ENCODE data around the gene PLCH1. TPM values are rescaled to one million over a fixed set of nuclear protein-coding genes. Genes with fewer than 3 reads are reported as not detected.

The PLCH1 gene
- total and polyA plus RNA-seq, 10 of the 15 experiments (the other 5 are each of a cell fraction or from before 2014, with no cell fraction given) = 0.03 to 0.22 (median 0.04) TPM; not detected in 5

GRCh38 chr3:155766206-155766605 is 21.3 kb upstream of the PLCH1 start:
- ChIA-PET RAD21 (ENCODE audit: unreplicated experiment) (no interaction called here), POLR2A (no interaction called here), SMC1A (ENCODE audit: uncharacterized antibody, unreplicated experiment) (interaction anchor here (1.0 to 1.9 kb wide), 3 partner anchors 9 to 40 kb away, joined by 3 to 8 read pairs (median 7); partner anchors contain the start of gene C3orf33), CTCF (interaction anchor here (1.1 kb wide), 1 partner anchor 8 kb away, joined by 5 read pairs; no protein-coding TSS in a partner anchor)
- in situ Hi-C loops (cut with MboI) = no loop called here
- no peaks in the 10 kb centered on the region for H3K79me2 ChIP-seq (ENCODE audit: control insufficient read depth, insufficient read depth, low read length)
- H2AFZ ChIP-seq (ENCODE audit: control insufficient read depth, low read depth, low read length) = no peak overlapping the region
- H3K4me2 ChIP-seq (ENCODE audit: control insufficient read depth, insufficient read depth) = no peak overlapping the region
- H4K20me1 ChIP-seq (ENCODE audit: control insufficient read depth, insufficient read depth) = no peaks in the 10 kb centered on the region
- intact Hi-C loops (cut with micrococcal nuclease; ENCODE audit: unreplicated experiment) = no loop called here
- 65% methylated on average over 1 of the region's 1 CpG for WGBS (ENCODE audit: insufficient coverage, insufficient replicate concordance, low lambda C conversion rate, missing lambda C conversion rate)
- H3K4me3 ChIP-seq = no peak overlapping the region
- no peak for TF ChIP-seq SP1 (IDR thresholded peaks at IDR 0.05; ENCODE audit: low read depth, low read length)
- TF ChIP-seq MEF2A (IDR thresholded peaks at IDR 0.05; ENCODE audit: insufficient read depth, low read depth, low read length) = no peak
- TF ChIP-seq FOS (IDR thresholded peaks at IDR 0.05; ENCODE audit: borderline replicate concordance, extremely low read depth, insufficient read length) = no peak
- TF ChIP-seq NBN (IDR thresholded peaks at IDR 0.05) = no peak
- TF ChIP-seq PBX3 (IDR thresholded peaks at IDR 0.05; ENCODE audit: insufficient replicate concordance, low read depth, low read length) = no peak
- no peak for TF ChIP-seq IKZF1 (conservative IDR thresholded peaks at IDR 0.05)
- TF ChIP-seq JUNB (IDR thresholded peaks at IDR 0.05) = no peak
- no peak for TF ChIP-seq ETV6 (conservative IDR thresholded peaks at IDR 0.05 in 1 of 2, IDR thresholded peaks at IDR 0.05 in 1 of 2; ENCODE audit: borderline replicate concordance in 1 of 2, low read depth in 1 of 2)
- no peak for TF ChIP-seq TCF12 (IDR thresholded peaks at IDR 0.05; ENCODE audit: low read depth, low read length)
- TF ChIP-seq YBX1 (IDR thresholded peaks at IDR 0.05) = no peak
- TF ChIP-seq DPF2 (IDR thresholded peaks at IDR 0.05) = no peak
- TF ChIP-seq NFYB (IDR thresholded peaks at IDR 0.05; ENCODE audit: insufficient read depth, low read depth, low read length) = no peak
- TF ChIP-seq NFYA (IDR thresholded peaks at IDR 0.05; ENCODE audit: borderline replicate concordance, low read depth, low read length) = no peak
- no peak for TF ChIP-seq NKRF (conservative IDR thresholded peaks at IDR 0.05)
- TF ChIP-seq NFXL1 (IDR thresholded peaks at IDR 0.05; ENCODE audit: borderline replicate concordance) = no peak
- no peak for TF ChIP-seq PRDM15 (CRISPR knock-in tag; IDR thresholded peaks at IDR 0.05)
- TF ChIP-seq CBX5 (IDR thresholded peaks at IDR 0.05; ENCODE audit: low read depth) = no peak
- no peak for TF ChIP-seq E2F4 (IDR thresholded peaks at IDR 0.05; ENCODE audit: low read depth, low read length)
- no TSS peak for BruUV-seq (replicated peaks)
- no peak overlapping the region for H3K9ac ChIP-seq (ENCODE audit: control insufficient read depth, insufficient read depth, low read length)
- ATAC-seq (peak; percentile 25; the same call in 2 of the 3 replicates), FAIRE-seq (no peak), DNase-seq (ENCODE audit: low read depth, low spot score) (no peak)
- H3K36me3 ChIP-seq (ENCODE audit: control insufficient read depth in 2 of 2, insufficient read depth in 2 of 2, low read length in 1 of 2) = no peaks in the 10 kb centered on the region
- no peaks in the 10 kb centered on the region; the same call in 2 of the 3 replicates for H3K9me3 ChIP-seq (replicated peaks; ENCODE audit: control insufficient read depth, insufficient read depth, low read length)
- no peaks in the 10 kb centered on the region for H3K4me1 ChIP-seq (ENCODE audit: control insufficient read depth, insufficient read depth, low read length)
- no peaks in the 10 kb centered on the region for H3K27me3 ChIP-seq (replicated peaks in 1 of 2; ENCODE audit: control insufficient read depth in 2 of 2, insufficient read depth in 2 of 2, low read length in 1 of 2)
- no peak overlapping the region for H3K27ac ChIP-seq (ENCODE audit: control insufficient read depth, insufficient read depth)
